ENCODE results near the gene AQP12A. TPM values are rescaled to one million over a fixed set of nuclear protein-coding genes. Genes with fewer than 3 reads are reported as not detected.
"Not testable (repeated sequence)": the region's sequence is repeated elsewhere in the genome, so short reads cannot be mapped to it uniquely, and the experiment has no call there.

Gene AQP12A
- total and polyA plus RNA-seq, 2 donors (not counting 1 experiment from before 2014, with no cell fraction given): not detected

- Histone ChIP-seq H3K36me3 (ENCODE audit: control insufficient read depth, insufficient read depth, low read length) (no peaks in the 10 kb centered on the region), H3K79me2 (ENCODE audit: control insufficient read depth, insufficient read depth, low read length) (no peaks in the 10 kb centered on the region), H3K4me1 (ENCODE audit: control insufficient read depth, extremely low read depth, insufficient read depth, low read length) (no peaks in the 10 kb centered on the region), H3K9ac (ENCODE audit: insufficient read depth, low read length) (no peak overlapping the region), H3K27me3 (ENCODE audit: control insufficient read depth, insufficient read depth, low read length) (peaks cover 8% of the 10 kb centered on the region), H4K20me1 (ENCODE audit: control insufficient read depth, extremely low read depth, insufficient read depth, low read length) (no peaks in the 10 kb centered on the region), H3K9me3 (ENCODE audit: control insufficient read depth, insufficient read depth, low read depth, low read length) (no peaks in the 10 kb centered on the region), H3K4me2 (ENCODE audit: extremely low read depth, insufficient read depth, low read length) (no peak overlapping the region), H3K27ac (ENCODE audit: insufficient read depth, low read length) (no peak overlapping the region), H3K4me3 (replicated peaks in 1 of 4; ENCODE audit: control extremely low read depth in 1 of 4, insufficient read depth in 1 of 4, low read depth in 3 of 4, low read length in 4 of 4) (no peak overlapping the region), H2AFZ (ENCODE audit: low read length) (no peak overlapping the region)
- DNase-seq (ENCODE audit: low read depth in 2 of 2): no peak
- TF ChIP-seq CTCF (conservative IDR thresholded peaks at IDR 0.05 in 1 of 2, IDR thresholded peaks at IDR 0.05 in 1 of 2; ENCODE audit: low read depth in 1 of 2, low read length in 2 of 2): no peak
- no peak for TF ChIP-seq EZH2 (IDR thresholded peaks at IDR 0.05; ENCODE audit: low read length, missing control alignments)
These were observed 20.7 kb upstream of the AQP12A start for GRCh38 chr2:240670950-240671349.

GRCh38 chr2:240672076-240672700 lies 19.5 kb upstream of the AQP12A start:
- H3K9ac ChIP-seq (ENCODE audit: insufficient read depth, low read length): no peak overlapping the region
- no peak overlapping the region for H3K4me3 ChIP-seq (replicated peaks in 1 of 4; ENCODE audit: control extremely low read depth in 1 of 4, insufficient read depth in 1 of 4, low read depth in 3 of 4, low read length in 4 of 4)
- no peak overlapping the region for H3K4me2 ChIP-seq (ENCODE audit: extremely low read depth, insufficient read depth, low read length)
- no peak for DNase-seq (ENCODE audit: low read depth in 2 of 2)
- no peaks in the 10 kb centered on the region for H3K9me3 ChIP-seq (ENCODE audit: control insufficient read depth, insufficient read depth, low read depth, low read length)
- peaks cover 8% of the 10 kb centered on the region for H3K27me3 ChIP-seq (ENCODE audit: control insufficient read depth, insufficient read depth, low read length)
- no peak overlapping the region for H3K27ac ChIP-seq (ENCODE audit: insufficient read depth, low read length)
- H2AFZ ChIP-seq (ENCODE audit: low read length): no peak overlapping the region
- no peaks in the 10 kb centered on the region for H4K20me1 ChIP-seq (ENCODE audit: control insufficient read depth, extremely low read depth, insufficient read depth, low read length)
- TF ChIP-seq CTCF (conservative IDR thresholded peaks at IDR 0.05 in 1 of 2, IDR thresholded peaks at IDR 0.05 in 1 of 2; ENCODE audit: low read depth in 1 of 2, low read length in 2 of 2): no peak
- no peaks in the 10 kb centered on the region for H3K4me1 ChIP-seq (ENCODE audit: control insufficient read depth, extremely low read depth, insufficient read depth, low read length)
- H3K36me3 ChIP-seq (ENCODE audit: control insufficient read depth, insufficient read depth, low read length): no peaks in the 10 kb centered on the region
- H3K79me2 ChIP-seq (ENCODE audit: control insufficient read depth, insufficient read depth, low read length): no peaks in the 10 kb centered on the region

DNA sequence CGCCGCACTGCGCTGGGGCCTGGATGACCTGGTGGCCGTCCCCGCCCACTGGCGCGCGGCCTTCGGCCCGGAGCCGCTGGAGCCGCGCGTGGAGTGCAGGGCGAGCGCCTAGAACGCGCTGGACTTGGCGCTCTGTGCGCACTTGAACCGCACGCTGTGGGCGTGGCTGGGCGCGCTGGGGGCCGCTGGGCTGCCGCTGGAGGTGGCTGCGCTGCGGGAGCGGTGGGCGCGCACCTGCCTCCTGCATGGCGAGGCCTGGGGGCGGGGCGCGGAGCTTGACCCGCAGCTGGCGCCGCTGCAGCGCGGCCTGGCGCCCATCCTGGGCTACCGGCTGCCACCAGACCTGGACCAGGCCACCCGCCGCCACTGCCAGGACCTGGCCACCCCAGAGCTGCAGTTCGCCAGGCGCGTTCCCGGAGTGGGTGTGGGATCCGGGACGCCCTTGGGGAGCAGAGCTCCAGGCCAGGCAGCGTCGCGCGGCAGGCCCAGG lies 18.9 kb upstream of the AQP12A start:
- TF ChIP-seq EZH2 (IDR thresholded peaks at IDR 0.05; ENCODE audit: low read length, missing control alignments): no peak
- no peak for TF ChIP-seq CTCF (conservative IDR thresholded peaks at IDR 0.05 in 1 of 2, IDR thresholded peaks at IDR 0.05 in 1 of 2; ENCODE audit: low read depth in 1 of 2, low read length in 2 of 2)

GRCh38 chr2:240674461-240675184 lies 17.0 kb upstream of the AQP12A start:
- not testable (repeated sequence) for H3K9me3 ChIP-seq (ENCODE audit: control insufficient read depth, insufficient read depth, low read depth, low read length); H3K9ac ChIP-seq (ENCODE audit: insufficient read depth, low read length); H4K20me1 ChIP-seq (ENCODE audit: control insufficient read depth, extremely low read depth, insufficient read depth, low read length); H3K27ac ChIP-seq (ENCODE audit: insufficient read depth, low read length); H2AFZ ChIP-seq (ENCODE audit: low read length); H3K27me3 ChIP-seq (ENCODE audit: control insufficient read depth, insufficient read depth, low read length); H3K4me1 ChIP-seq (ENCODE audit: control insufficient read depth, extremely low read depth, insufficient read depth, low read length); H3K79me2 ChIP-seq (ENCODE audit: control insufficient read depth, insufficient read depth, low read length); H3K4me2 ChIP-seq (ENCODE audit: extremely low read depth, insufficient read depth, low read length); H3K36me3 ChIP-seq (ENCODE audit: control insufficient read depth, insufficient read depth, low read length); DNase-seq (ENCODE audit: low read depth in 2 of 2); H3K4me3 ChIP-seq (replicated peaks in 1 of 4; ENCODE audit: control extremely low read depth in 1 of 4, insufficient read depth in 1 of 4, low read depth in 3 of 4, low read length in 4 of 4)

More for the DNA sequence above, 18.9 kb upstream of the AQP12A start:
- Histone ChIP-seq H3K9me3 (ENCODE audit: control insufficient read depth, insufficient read depth, low read depth, low read length) (no peaks in the 10 kb centered on the region), H3K27me3 (ENCODE audit: control insufficient read depth, insufficient read depth, low read length) (peaks cover 8% of the 10 kb centered on the region), H3K4me1 (ENCODE audit: control insufficient read depth, extremely low read depth, insufficient read depth, low read length) (no peaks in the 10 kb centered on the region), H4K20me1 (ENCODE audit: control insufficient read depth, extremely low read depth, insufficient read depth, low read length) (no peaks in the 10 kb centered on the region), H3K27ac (ENCODE audit: insufficient read depth, low read length) (no peak overlapping the region), H3K9ac (ENCODE audit: insufficient read depth, low read length) (no peak overlapping the region), H3K36me3 (ENCODE audit: control insufficient read depth, insufficient read depth, low read length) (no peaks in the 10 kb centered on the region), H3K4me3 (replicated peaks in 1 of 4; ENCODE audit: control extremely low read depth in 1 of 4, insufficient read depth in 1 of 4, low read depth in 3 of 4, low read length in 4 of 4) (no peak overlapping the region), H3K4me2 (ENCODE audit: extremely low read depth, insufficient read depth, low read length) (no peak overlapping the region), H3K79me2 (ENCODE audit: control insufficient read depth, insufficient read depth, low read length) (no peaks in the 10 kb centered on the region), H2AFZ (ENCODE audit: low read length) (no peak overlapping the region)
- no peak for DNase-seq (ENCODE audit: low read depth in 2 of 2)
